ENCODE results near the gene REEP6. TPM values are rescaled to one million over a fixed set of nuclear protein-coding genes. Genes with fewer than 3 reads are reported as not detected.

The REEP6 gene
- total RNA-seq, 4 donors from 2014 or later = 3.1 to 19.0 (median 3.7) TPM

- TF ChIP-seq, protein P1, sequence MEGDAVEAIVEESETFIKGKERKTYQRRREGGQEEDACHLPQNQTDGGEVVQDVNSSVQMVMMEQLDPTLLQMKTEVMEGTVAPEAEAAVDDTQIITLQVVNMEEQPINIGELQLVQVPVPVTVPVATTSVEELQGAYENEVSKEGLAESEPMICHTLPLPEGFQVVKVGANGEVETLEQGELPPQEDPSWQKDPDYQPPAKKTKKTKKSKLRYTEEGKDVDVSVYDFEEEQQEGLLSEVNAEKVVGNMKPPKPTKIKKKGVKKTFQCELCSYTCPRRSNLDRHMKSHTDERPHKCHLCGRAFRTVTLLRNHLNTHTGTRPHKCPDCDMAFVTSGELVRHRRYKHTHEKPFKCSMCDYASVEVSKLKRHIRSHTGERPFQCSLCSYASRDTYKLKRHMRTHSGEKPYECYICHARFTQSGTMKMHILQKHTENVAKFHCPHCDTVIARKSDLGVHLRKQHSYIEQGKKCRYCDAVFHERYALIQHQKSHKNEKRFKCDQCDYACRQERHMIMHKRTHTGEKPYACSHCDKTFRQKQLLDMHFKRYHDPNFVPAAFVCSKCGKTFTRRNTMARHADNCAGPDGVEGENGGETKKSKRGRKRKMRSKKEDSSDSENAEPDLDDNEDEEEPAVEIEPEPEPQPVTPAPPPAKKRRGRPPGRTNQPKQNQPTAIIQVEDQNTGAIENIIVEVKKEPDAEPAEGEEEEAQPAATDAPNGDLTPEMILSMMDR (IDR thresholded peaks at IDR 0.05; ENCODE audit: low read depth) = no peak
Observed at GRCh38 chr19:1475751-1476437, 15.1 kb upstream of the REEP6 start.

DNA sequence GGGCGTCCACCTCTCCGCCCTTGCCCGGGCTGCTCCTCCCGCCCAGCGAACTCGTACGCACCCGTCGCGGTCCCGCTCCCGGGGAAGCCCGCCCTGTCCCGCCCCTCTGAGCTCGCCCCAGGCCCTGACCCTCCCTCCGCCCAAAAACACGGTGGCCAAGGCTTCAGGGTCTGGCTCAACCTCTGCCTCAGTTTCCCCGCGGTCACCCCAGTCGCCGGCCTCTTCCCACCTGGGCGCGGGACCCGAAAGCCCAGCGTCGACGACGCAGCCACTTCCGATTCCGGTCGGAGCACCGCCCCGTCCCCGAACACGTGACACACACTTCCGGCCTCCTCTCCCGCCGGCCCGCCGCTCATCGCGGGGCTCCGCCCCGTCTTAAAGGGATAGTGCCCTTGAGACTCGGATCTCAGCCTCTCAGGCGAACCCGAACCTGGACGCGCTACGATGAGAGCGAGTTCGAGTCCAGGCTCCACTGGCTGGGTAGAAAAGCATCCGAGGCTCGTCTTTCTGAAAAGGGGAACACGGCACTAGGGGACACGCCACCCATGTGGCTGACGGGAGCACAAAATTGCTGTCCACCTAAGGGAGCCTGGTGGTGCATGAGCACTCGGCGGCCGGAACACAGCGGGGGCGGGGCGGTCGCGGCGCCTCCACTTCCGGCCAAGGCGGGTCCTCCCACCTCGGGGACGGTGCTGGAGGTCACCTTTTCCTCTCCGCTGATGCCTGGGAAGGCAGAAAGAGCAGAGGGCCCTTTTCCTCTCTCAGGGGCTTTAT lies 11.9 kb upstream of the REEP6 start, which contains the start of gene C19orf25:
TSS of gene C19orf25 (minus strand) at position 282 of the 774 bp plus-strand sequence. CDS start 312 bp downstream, outside the sequence.
- TF ChIP-seq, protein P1 (IDR thresholded peaks at IDR 0.05; ENCODE audit: low read depth) = no peak

- TF ChIP-seq, protein P1 (IDR thresholded peaks at IDR 0.05; ENCODE audit: low read depth) = no peak
Observed at GRCh38 chr19:1481224-1481892, 9.6 kb upstream of the REEP6 start.

GRCh38 chr19:1481893-1482360 lies 9.1 kb upstream of the REEP6 start:
- TF ChIP-seq, protein P1 (IDR thresholded peaks at IDR 0.05; ENCODE audit: low read depth) = no peak

DNA sequence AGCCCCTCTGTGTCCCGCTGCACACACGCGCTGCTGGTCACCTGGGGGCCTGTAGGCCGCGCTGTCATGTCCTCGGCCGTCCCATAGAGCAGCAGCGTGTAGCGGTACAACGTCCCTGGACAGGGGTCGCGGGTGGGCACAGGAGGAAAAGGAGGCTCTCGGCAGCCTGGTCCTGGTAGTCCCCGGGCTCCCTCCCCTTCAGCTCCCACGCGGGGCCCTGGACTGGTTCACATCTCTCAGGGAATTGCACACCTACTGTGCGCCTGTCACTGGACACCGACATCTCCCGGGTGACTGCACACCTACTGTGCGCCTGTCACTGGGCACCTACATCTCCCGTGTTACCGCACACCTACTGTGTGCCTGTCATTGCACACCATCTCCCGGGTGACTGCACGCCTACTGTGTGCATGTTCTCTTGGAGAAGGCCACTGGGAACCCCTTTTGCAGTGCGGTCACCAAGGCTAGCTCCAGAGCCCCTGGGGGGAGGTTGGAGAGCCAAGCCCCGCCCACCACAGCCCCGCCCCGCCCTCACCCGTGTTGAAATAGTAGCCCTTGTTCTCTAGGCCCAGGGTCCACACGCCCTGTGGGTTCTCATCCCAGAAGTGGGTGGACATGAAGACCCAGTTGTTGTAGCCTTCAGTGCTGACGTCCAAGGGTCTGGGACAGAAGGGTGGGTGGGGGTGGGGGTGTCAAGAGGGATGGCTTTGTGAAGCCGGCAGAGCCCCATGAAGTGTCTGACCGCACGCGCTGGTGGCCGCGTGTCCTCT lies 8.4 kb upstream of the REEP6 start:
- TF ChIP-seq, protein P1 (IDR thresholded peaks at IDR 0.05; ENCODE audit: low read depth) = no peak

DNA sequence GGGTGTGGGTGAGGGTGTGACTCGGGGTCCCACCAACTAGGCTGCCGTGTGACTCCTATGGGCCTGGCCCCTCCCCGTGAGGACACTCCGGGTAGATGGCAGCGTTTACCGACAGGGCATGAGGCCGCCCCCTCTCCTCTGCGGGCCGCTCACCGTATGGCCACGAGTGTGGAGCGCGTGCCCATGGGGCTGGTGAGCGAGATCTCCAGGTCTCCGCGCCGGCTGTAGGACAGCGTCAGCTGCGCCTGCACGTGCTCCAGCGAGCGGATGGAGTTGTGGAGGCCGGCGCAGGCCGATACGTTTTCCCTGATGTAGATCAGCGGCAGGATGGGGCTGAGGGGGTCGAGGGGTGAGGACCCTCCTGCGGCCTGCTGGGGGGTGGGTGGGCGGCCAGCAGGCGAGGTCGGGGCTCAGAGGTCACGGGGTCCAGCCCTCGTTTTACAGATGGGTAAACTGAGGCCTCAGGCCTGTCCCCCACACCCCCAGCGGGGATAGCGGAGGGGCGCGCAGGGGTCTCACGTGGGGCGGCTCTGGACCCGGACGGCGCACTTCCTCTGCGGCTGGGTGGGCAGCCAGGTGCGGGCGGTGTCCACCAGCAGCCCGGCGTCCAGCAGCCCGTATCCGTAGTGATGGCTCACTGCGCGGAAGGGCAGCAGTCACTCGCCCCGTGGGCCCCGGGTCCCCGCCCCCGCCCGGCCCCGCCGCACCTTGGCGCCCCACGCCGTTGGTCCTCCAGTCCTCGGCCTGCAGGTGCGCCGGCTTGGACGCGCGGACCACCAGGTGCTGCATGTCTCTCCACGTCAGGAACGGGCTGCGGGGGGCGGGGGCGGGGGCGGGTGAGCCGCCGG lies 7.6 kb upstream of the REEP6 start:
- TF ChIP-seq, protein P1 (IDR thresholded peaks at IDR 0.05; ENCODE audit: low read depth) = no peak

Measured in subcutaneous adipose tissue (tissue), 4 donors.